Lung (tissue), 12 donors: Measurements from ENCODE around the gene RBP5. TPM values are rescaled to one million over a fixed set of nuclear protein-coding genes. Genes with fewer than 3 reads are reported as not detected.
"Not testable (repeated sequence)": the region's sequence is repeated elsewhere in the genome, so short reads cannot be mapped to it uniquely, and the experiment has no call there.

Experiments
- ATAC-seq: fragments of 200-7000 bp; cut with Tn5 transposase; one replicate; pipeline ENCODE4 v1.9.1; 2020; ENCODE audit warnings: moderate number of reproducible peaks; ENCODE audit not compliant: insufficient read depth, low FRiP score
- DNase-seq, 3 donors: peaks; one replicate each; pipeline ENCODE4 v3.0.0-alpha.2; 2013 to 2017
- H3K27ac ChIP-seq, 2 donors: one replicate each; pipeline ENCODE4 v1.5.1; 2013; ENCODE audit warnings: mild to moderate bottlenecking in 2 of 2, moderate library complexity in 2 of 2, control low read depth in 1 of 2, inconsistent platforms in 1 of 2, low read depth in 1 of 2, low read length in 1 of 2
- H3K27me3 ChIP-seq, 3 donors: one replicate each; pipeline ENCODE4 v1.5.1; 2013; ENCODE audit warnings: low read length in 2 of 3; ENCODE audit not compliant: control insufficient read depth in 3 of 3, insufficient read depth in 3 of 3
- H3K36me3 ChIP-seq, 4 donors: one replicate each; pipeline ENCODE4 v1.5.1; 2013; ENCODE audit warnings: low read length in 4 of 4, mild to moderate bottlenecking in 1 of 4, moderate library complexity in 1 of 4; ENCODE audit not compliant: control insufficient read depth in 4 of 4, insufficient read depth in 4 of 4
- H3K4me1 ChIP-seq, 5 donors: one replicate each; pipeline ENCODE4 v1.5.1; 2013; ENCODE audit warnings: low read length in 5 of 5, mild to moderate bottlenecking in 2 of 5, moderate library complexity in 1 of 5; ENCODE audit not compliant: control insufficient read depth in 5 of 5, insufficient read depth in 5 of 5
- H3K4me3 ChIP-seq: one replicate; pipeline ENCODE4 v1.5.1; 2013; ENCODE audit warnings: mild to moderate bottlenecking, control low read depth, moderate library complexity
- H3K9ac ChIP-seq, 2 donors: one replicate each; pipeline ENCODE4 v1.5.1; 2013; ENCODE audit warnings: low read length in 2 of 2, control low read depth in 1 of 2; ENCODE audit not compliant: insufficient read depth in 1 of 2
- H3K9me3 ChIP-seq, 4 donors: one replicate each; pipeline ENCODE4 v1.5.1; 2013; ENCODE audit warnings: low read length in 3 of 4, mild to moderate bottlenecking in 1 of 4, moderate library complexity in 1 of 4; ENCODE audit not compliant: control insufficient read depth in 4 of 4, insufficient read depth in 3 of 4
- WGBS, 2 donors: extraction: QIAGEN DNeasy Blood & Tissue Kit; methylation state at CpG; one replicate each; pipeline ENCODE4 v1.1.7; 2013; 5-methylcytosine and 5-hydroxymethylcytosine counted together
- polyA plus RNA-seq, 2 donors: library from polyadenylated mRNA; stranded (reverse); fragments of 200-250 nt; gene quantifications; one replicate each; pipeline ENCODE4 v1.2.1, GENCODE V29; 2013
- total RNA-seq, 2 donors: library from RNA; depleted of rRNA in 1 of 2; stranded (reverse); fragments of >200 nt in 1 of 2; gene quantifications; one replicate each; pipeline ENCODE4 v1.2.1, GENCODE V29; 2014 to 2021
- TF ChIP-seq, protein P1 (sequence below): IDR thresholded peaks from 2 replicates; pipeline ENCODE4 v1.5.1; 2012; ENCODE audit warnings: mild to moderate bottlenecking; ENCODE audit errors: control extremely low read depth, extremely low read depth
- donor health status: control.
- donor health status: control.
- donor health status: Bipolar disorder and iron deficiency.
- donor health status: healthy.
- donor health status: DM: yes; HTN: yes; CAD: no.

The RBP5 gene
- total and polyA plus RNA-seq, 4 donors: 1.9 to 3.3 (median 2.4) TPM

DNA sequence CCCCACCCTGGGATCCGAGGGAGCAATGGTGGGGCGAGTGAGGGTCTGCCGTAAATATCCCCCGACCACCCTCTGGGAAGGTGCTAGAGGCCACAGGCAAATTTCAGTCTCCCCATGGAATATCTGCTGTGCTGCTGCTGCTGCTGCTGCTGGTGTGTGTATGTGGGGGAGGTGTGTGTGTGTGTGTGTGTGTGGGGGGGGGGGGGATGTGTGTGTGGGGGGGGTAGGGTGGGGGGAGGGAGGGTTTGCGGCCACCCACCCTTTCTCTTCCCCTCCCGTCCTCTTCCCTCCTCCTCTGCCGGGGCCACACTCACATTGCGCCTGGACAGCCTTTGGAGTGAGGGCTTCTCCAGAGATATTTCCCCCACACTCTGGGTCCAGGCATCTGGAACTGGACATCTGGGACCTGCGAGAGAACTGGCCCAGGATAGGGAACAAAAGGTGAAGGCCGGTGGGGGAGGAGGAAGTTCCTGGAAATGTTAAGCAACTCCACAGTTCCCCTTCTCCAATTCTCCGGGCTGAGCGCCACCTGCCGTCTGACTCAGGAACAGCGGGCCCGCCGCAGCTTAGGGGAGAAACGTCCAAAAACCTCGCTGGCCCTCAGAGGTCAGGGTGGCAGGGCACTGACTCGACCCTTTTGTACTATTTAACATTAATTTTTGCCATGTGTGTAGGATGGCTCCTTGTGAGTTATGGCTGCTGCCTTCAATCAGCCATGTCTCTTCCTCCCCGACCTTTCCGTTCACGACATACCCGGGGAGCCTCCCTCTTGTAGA is 19.7 kb downstream of the RBP5 start, which contains the start of gene C1RL:
Gene C1RL, minus strand, starts transcription at position 419 of the 776 bp plus-strand sequence. Its CDS starts 34 bp downstream, at position 385.
- peaks cover 0 to 12% (median 5%) of the 10 kb centered on the region in 5 donors for H3K4me1 ChIP-seq

DNA sequence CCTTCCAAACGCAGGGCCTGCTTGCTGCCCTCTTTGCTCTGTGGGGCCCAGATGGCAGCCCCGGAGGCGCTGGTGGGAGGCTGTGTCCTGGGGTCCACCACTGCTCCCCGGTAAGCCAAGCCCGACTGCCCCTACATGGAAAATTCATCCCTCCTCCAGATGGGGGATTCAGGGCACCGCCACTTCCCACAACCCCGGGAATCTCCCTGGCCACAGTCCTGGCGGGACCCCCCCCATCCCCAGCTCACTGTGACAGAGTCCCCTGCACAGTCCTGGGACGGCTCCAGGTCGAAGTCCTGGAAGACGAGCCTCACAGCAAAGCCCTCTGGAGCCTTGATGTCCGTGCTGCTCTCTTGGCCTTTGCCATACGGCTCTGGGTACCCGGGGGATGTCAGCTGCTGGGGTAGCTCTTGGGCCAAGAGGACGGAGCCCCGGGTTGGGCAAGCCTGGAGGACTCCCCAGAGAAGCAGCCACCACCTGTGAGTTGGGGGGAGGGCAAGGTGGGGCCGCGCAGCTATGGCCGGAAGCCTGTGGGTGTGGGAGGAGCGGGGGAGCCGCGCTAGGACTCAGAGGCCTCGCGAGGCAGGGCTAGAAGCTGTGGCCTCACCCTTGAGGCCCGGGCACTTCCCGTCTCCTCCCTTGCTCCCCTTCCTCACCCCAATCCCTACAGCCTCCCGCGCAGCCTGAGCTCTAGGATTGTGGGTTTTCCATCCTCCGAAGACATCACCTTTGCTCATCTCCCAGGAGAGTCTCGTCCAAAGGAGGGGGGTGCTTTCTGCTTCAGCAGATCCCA is 20.5 kb downstream of the RBP5 start:
- no peaks in the 10 kb centered on the region for H3K9me3 ChIP-seq
- H3K4me3 ChIP-seq: peak overlapping the region; percentile 72
- ATAC-seq (peak; percentile 90), DNase-seq (peak; percentile 77 to 84 (median 84))
- TF ChIP-seq, protein P1, sequence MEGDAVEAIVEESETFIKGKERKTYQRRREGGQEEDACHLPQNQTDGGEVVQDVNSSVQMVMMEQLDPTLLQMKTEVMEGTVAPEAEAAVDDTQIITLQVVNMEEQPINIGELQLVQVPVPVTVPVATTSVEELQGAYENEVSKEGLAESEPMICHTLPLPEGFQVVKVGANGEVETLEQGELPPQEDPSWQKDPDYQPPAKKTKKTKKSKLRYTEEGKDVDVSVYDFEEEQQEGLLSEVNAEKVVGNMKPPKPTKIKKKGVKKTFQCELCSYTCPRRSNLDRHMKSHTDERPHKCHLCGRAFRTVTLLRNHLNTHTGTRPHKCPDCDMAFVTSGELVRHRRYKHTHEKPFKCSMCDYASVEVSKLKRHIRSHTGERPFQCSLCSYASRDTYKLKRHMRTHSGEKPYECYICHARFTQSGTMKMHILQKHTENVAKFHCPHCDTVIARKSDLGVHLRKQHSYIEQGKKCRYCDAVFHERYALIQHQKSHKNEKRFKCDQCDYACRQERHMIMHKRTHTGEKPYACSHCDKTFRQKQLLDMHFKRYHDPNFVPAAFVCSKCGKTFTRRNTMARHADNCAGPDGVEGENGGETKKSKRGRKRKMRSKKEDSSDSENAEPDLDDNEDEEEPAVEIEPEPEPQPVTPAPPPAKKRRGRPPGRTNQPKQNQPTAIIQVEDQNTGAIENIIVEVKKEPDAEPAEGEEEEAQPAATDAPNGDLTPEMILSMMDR: no peak
- no peaks in the 10 kb centered on the region for H3K27me3 ChIP-seq
- H3K4me1 ChIP-seq: peaks cover 0 to 12% (median 5%) of the 10 kb centered on the region in 5 donors
- 3 to 6% methylated on average over 24 to 30 of the region's 30 CpGs for WGBS, 2 donors
- peaks cover 0 to 8% (median 3%) of the 10 kb centered on the region in 4 donors for H3K36me3 ChIP-seq
- H3K27ac ChIP-seq: peak overlapping the region; percentile 67 to 96
- peak overlapping the region; percentile 65 to 93 for H3K9ac ChIP-seq

More for the DNA sequence above, 19.7 kb downstream of the RBP5 start, which contains the start of gene C1RL:
- Histone ChIP-seq H3K9me3 (no peaks in the 10 kb centered on the region), H3K9ac (peak within 1 kb of the TSS; percentile 65 to 93), H3K36me3 (peaks cover 0 to 5% (median 2%) of the 10 kb centered on the region in 4 donors), H3K4me3 (peak within 1 kb of the TSS; percentile 72), H3K27ac (peak within 1 kb of the TSS; percentile 67 to 96), H3K27me3 (no peaks in the 10 kb centered on the region)
- ATAC-seq (peak; percentile 78), DNase-seq (peak; percentile 92 to 93 (median 92))
- WGBS, 2 donors: 11 to 13% methylated on average over 22 to 23 of the region's 23 CpGs
- TF ChIP-seq, protein P1: peak; percentile 86

DNA sequence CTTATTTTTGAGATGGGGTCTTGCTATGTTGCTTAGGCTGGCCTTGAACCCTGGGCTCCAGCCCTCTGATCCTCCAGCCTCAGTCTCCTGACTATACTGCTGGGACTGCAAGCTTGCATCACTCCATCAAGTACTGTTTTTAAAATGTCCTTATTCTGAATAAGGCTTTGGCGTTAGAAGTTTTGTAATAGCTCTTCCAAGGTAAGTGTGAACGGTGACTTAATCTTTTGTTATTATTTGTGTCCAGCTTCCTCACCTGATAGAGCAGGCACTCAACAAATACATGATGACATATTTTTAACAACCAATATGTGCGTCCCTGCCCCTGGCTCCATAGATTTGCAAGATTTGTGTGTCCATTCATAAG is 21.1 kb downstream of the RBP5 start:
- Histone ChIP-seq H3K27ac (peak overlapping the region; percentile 67 to 96), H3K4me1 (peaks cover 0 to 12% (median 5%) of the 10 kb centered on the region in 5 donors), H3K27me3 (no peaks in the 10 kb centered on the region), H3K4me3 (peak overlapping the region; percentile 72), H3K9ac (no peak overlapping the region), H3K9me3 (no peaks in the 10 kb centered on the region), H3K36me3 (peaks cover 0 to 8% (median 3%) of the 10 kb centered on the region in 4 donors)
- 29 to 32% methylated on average over 3 of the region's 3 CpGs for WGBS, 2 donors
- ATAC-seq (peak; percentile 23), DNase-seq (peak in 2 of 3 donors; percentile 28 to 41)
- TF ChIP-seq, protein P1: no peak

DNA sequence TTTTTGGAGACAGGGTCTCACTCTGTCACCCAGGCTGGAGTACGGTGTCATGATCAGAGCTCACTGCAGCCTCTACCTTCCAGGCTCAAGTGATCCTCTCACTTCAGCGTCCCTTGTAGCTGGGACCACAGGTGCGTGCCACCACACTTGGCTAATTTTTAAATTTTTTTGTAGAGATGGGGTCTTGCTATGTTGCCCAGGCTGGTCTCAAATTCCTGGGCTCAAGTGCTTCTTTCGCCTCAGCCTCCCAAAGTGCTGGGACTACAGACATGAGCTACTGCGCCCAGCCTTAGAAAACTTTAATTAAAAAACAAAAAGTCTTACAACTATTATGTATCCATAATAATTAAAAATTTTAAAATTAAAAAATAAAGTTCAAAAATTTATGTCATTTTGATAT is 21.5 kb downstream of the RBP5 start:
- DNase-seq, H3K9ac ChIP-seq, H3K4me3 ChIP-seq, H3K9me3 ChIP-seq, ATAC-seq, H3K36me3 ChIP-seq, H3K27me3 ChIP-seq: not testable (repeated sequence)
- peak overlapping the region in 1 of 2 donors; percentile 10 for H3K27ac ChIP-seq
- 95 to 96% methylated on average over 5 of the region's 5 CpGs for WGBS, 2 donors
- peaks cover 0 to 10% (median 5%) of the 10 kb centered on the region in 5 donors for H3K4me1 ChIP-seq
